Right lung (tissue), 5 donors: ENCODE data around the gene ENOSF1. TPM values are rescaled to one million over a fixed set of nuclear protein-coding genes. Genes with fewer than 3 reads are reported as not detected.
A peak's percentile ranks its signal among the peaks of the same experiment; 100 is the strongest.

Experiments used
- DNase-seq, 2 donors: peaks; one replicate each; pipeline ENCODE4 v3.0.0-alpha.2; 2013
- polyA plus RNA-seq, 5 donors: library from polyadenylated mRNA; unstranded; fragments of 120-200 nt; gene quantifications; one replicate each; pipeline versions ENCODE4 v1.2.1 to v1.2.3, GENCODE V29; 2013; ENCODE audit warnings: inconsistent platforms in 1 of 5, low replicate concordance in 1 of 5; ENCODE audit not compliant: insufficient read length in 5 of 5, insufficient read depth in 1 of 5

ENOSF1 gene
- polyA plus RNA-seq, 5 donors: 100 to 128 (median 116) TPM

- no peak for DNase-seq
Observed at GRCh38 chr18:675307-675706, 37.1 kb downstream of the ENOSF1 start.

- no peak for DNase-seq
Observed at GRCh38 chr18:673769-674168, 38.7 kb downstream of the ENOSF1 start.

GRCh38 chr18:673317-673716 lies 39.1 kb downstream of the ENOSF1 start:
- no peak for DNase-seq

GRCh38 chr18:671405-671804 lies 41.0 kb downstream of the ENOSF1 start:
- no peak for DNase-seq

- DNase-seq: no peak
Observed at GRCh38 chr18:670522-670921, 41.9 kb downstream of the ENOSF1 start.

- no peak for DNase-seq
Observed at GRCh38 chr18:669077-669476, 43.4 kb downstream of the ENOSF1 start.

- no peak for DNase-seq
Observed at GRCh38 chr18:668260-668659, 44.2 kb downstream of the ENOSF1 start.

- DNase-seq: no peak
Observed at GRCh38 chr18:666628-667027, 45.8 kb downstream of the ENOSF1 start.

- DNase-seq: no peak
Observed at GRCh38 chr18:666177-666576, 46.3 kb downstream of the ENOSF1 start.

- no peak for DNase-seq
Observed at GRCh38 chr18:662197-662596, 50.2 kb downstream of the ENOSF1 start.

GRCh38 chr18:659597-659996 lies 52.8 kb downstream of the ENOSF1 start:
- DNase-seq: no peak

- no peak for DNase-seq
Observed at GRCh38 chr18:658947-659533, 53.4 kb downstream of the ENOSF1 start.

GRCh38 chr18:658001-658946 lies 54.2 kb downstream of the ENOSF1 start:
- peak; percentile 88 to 90 for DNase-seq

GRCh38 chr18:657311-658000 lies 55.0 kb downstream of the ENOSF1 start, which contains the start of gene TYMS:
TSS of gene TYMS (plus strand) at chr18:657653. CDS start at chr18:657743, 90 bp downstream.
- DNase-seq: peak; percentile 66 to 68

GRCh38 chr18:655445-655844 lies 57.0 kb downstream of the ENOSF1 start:
- no peak for DNase-seq

GRCh38 chr18:654601-655000 lies 57.8 kb downstream of the ENOSF1 start:
- DNase-seq: no peak

- DNase-seq: no peak
Observed at GRCh38 chr18:653512-653911, 58.9 kb downstream of the ENOSF1 start.

- DNase-seq: no peak
Observed at GRCh38 chr18:652131-652530, 60.3 kb downstream of the ENOSF1 start.

- DNase-seq: no peak
Observed at GRCh38 chr18:650428-650858, 62.0 kb downstream of the ENOSF1 start.

- no peak for DNase-seq
Observed at GRCh38 chr18:649341-649740, 63.1 kb downstream of the ENOSF1 start.

- no peak for DNase-seq
Observed at GRCh38 chr18:647304-647703, 65.1 kb downstream of the ENOSF1 start.

GRCh38 chr18:644395-645004 lies 67.9 kb downstream of the ENOSF1 start:
- no peak for DNase-seq
